CD4-positive, alpha-beta T cell (primary cell): ENCODE results near the gene POU2F2. TPM values are rescaled to one million over a fixed set of nuclear protein-coding genes. Genes with fewer than 3 reads are reported as not detected.

Experiments
- ATAC-seq: fragments of 200-7000 bp; cut with Tn5 transposase; one replicate; pipeline ENCODE4 v1.10.0; 2022; ENCODE audit warnings: mild to moderate bottlenecking; ENCODE audit not compliant: poor library complexity
- CTCF ChIA-PET: fragments of 350-600 bp; sonication (Branson Sonifier 250); formaldehyde crosslinking; loops from one replicate; lab custom pipeline; 2021; ENCODE audit warnings: antibody characterized with exemption, inconsistent platforms; lab: Charles Lee
- POLR2A ChIA-PET: fragments of 350-600 bp; sonication (Branson Sonifier 250); formaldehyde crosslinking; loops from one replicate; lab custom pipeline; 2021; ENCODE audit warnings: antibody characterized with exemption, inconsistent platforms; lab: Charles Lee
- DNase-seq, 14 experiments: peaks; one replicate each; pipeline ENCODE4 v3.0.0-alpha.2; 2013 to 2020; ENCODE audit warnings: mixed read lengths in 2 of 14
- H3K27ac ChIP-seq, 2 donors: one replicate each; pipeline versions ENCODE4 v1.5.1 to v1.7.0; 2013; ENCODE audit warnings: low read length in 2 of 2, low read depth in 1 of 2, mild to moderate bottlenecking in 1 of 2
- H3K27me3 ChIP-seq, 2 experiments: 1 replicate in 1 of 2; 2 replicates in 1 of 2; pipeline versions ENCODE4 v1.6.1 to v1.7.0; 2013; ENCODE audit warnings: low read length in 2 of 2, control low read depth in 1 of 2, mild to moderate bottlenecking in 1 of 2, moderate library complexity in 1 of 2; ENCODE audit not compliant: insufficient read depth in 2 of 2, control insufficient read depth in 1 of 2
- H3K36me3 ChIP-seq: one replicate; pipeline ENCODE4 v1.6.1; 2013; ENCODE audit warnings: low read length, control low read depth; ENCODE audit not compliant: insufficient read depth
- H3K4me1 ChIP-seq: one replicate; pipeline ENCODE4 v1.6.1; 2013; ENCODE audit warnings: low read length, control low read depth; ENCODE audit not compliant: insufficient read depth
- H3K4me3 ChIP-seq: one replicate; pipeline ENCODE4 v1.5.1; 2013; ENCODE audit warnings: mild to moderate bottlenecking, low read length, moderate library complexity
- H3K9me3 ChIP-seq, 2 experiments: 1 replicate in 1 of 2; 2 replicates in 1 of 2; pipeline versions ENCODE4 v1.6.1 to v1.7.0; 2013; ENCODE audit warnings: low read length in 2 of 2, mild to moderate bottlenecking in 2 of 2, control low read depth in 1 of 2, moderate library complexity in 1 of 2; ENCODE audit not compliant: control insufficient read depth in 1 of 2, insufficient read depth in 1 of 2
- H3K27ac Mint-ChIP-seq: one replicate; pipeline ENCODE4 v1.8.0; 2020; ENCODE audit warnings: mixed read lengths
- H3K27me3 Mint-ChIP-seq: one replicate; pipeline ENCODE4 v1.8.0; 2021; ENCODE audit warnings: mixed read lengths
- H3K36me3 Mint-ChIP-seq: one replicate; pipeline ENCODE4 v1.8.0; 2021; ENCODE audit warnings: low read depth, mixed read lengths
- H3K4me1 Mint-ChIP-seq: one replicate; pipeline ENCODE4 v1.8.0; 2021; ENCODE audit warnings: low read depth, mixed read lengths
- H3K4me3 Mint-ChIP-seq: one replicate; pipeline ENCODE4 v1.8.0; 2020; ENCODE audit warnings: mild to moderate bottlenecking, mixed read lengths
- H3K9me3 Mint-ChIP-seq: one replicate; pipeline ENCODE4 v1.8.0; 2020; ENCODE audit warnings: mixed read lengths
- CTCF ChIP-seq: fragments of 200-600 bp; IDR thresholded peaks from one replicate; pipeline ENCODE4 v1.8.0; 2022; ENCODE audit warnings: antibody characterized with exemption, mild to moderate bottlenecking
- intact Hi-C, 2 experiments: fragments of 100-400 bp; cut with DNase I in 1 of 2; cut with micrococcal nuclease in 1 of 2; formaldehyde crosslinking; loops; one replicate each; pipeline versions ENCODE4 v1.15.1 to v1.9.0; 2023 to 2025; cut with DNase I, micrococcal nuclease
- total RNA-seq, 174 experiments: library from RNA in 2 of 174; stranded (reverse) in 2 of 174; gene quantifications; one replicate each; pipeline ENCODE4 v1.2.3 and lab custom pipeline; 2021 to 2026

The POU2F2 gene
- total RNA-seq, 2 experiments from 2014 or later, result 18.6 to 19.9 TPM

GRCh38 chr19:42086770-42087550 is 45.3 kb downstream of the POU2F2 start:
- H3K27ac Mint-ChIP-seq, result no peak overlapping the region
- Histone ChIP-seq H3K36me3 (peaks cover 12% of the 10 kb centered on the region), H3K4me1 (peaks cover 25% of the 10 kb centered on the region), H3K27me3 (no peaks in the 10 kb centered on the region), H3K4me3 (no peak overlapping the region), H3K27ac (no peak overlapping the region), H3K9me3 (no peaks in the 10 kb centered on the region)
- no peaks in the 10 kb centered on the region for H3K9me3 Mint-ChIP-seq
- peaks cover 16% of the 10 kb centered on the region for H3K36me3 Mint-ChIP-seq
- H3K4me1 Mint-ChIP-seq, result peaks cover 14% of the 10 kb centered on the region
- no peak for ATAC-seq
- no peak overlapping the region for H3K4me3 Mint-ChIP-seq
- TF ChIP-seq CTCF, result no peak
- intact Hi-C loops, result no loop called here
- DNase-seq, result no peak
- H3K27me3 Mint-ChIP-seq, result no peaks in the 10 kb centered on the region
- CTCF ChIA-PET, result no interaction called here
- POLR2A ChIA-PET, result no interaction called here

- H3K27ac Mint-ChIP-seq, result no peak overlapping the region
- peaks cover 12% of the 10 kb centered on the region for H3K36me3 ChIP-seq
- H3K9me3 Mint-ChIP-seq, result no peaks in the 10 kb centered on the region
- CTCF ChIA-PET, result no interaction called here
- TF ChIP-seq CTCF, result no peak
- no peaks in the 10 kb centered on the region for H3K27me3 ChIP-seq
- peaks cover 20% of the 10 kb centered on the region for H3K4me1 ChIP-seq
- intact Hi-C loops, result no loop called here
- H3K4me3 Mint-ChIP-seq, result no peak overlapping the region
- POLR2A ChIA-PET, result no interaction called here
- peaks cover 23% of the 10 kb centered on the region for H3K36me3 Mint-ChIP-seq
- H3K4me3 ChIP-seq, result no peak overlapping the region
- DNase-seq (no peak), ATAC-seq (no peak)
- no peak overlapping the region for H3K27ac ChIP-seq
- H3K4me1 Mint-ChIP-seq, result peaks cover 21% of the 10 kb centered on the region
- no peaks in the 10 kb centered on the region for H3K27me3 Mint-ChIP-seq
- no peaks in the 10 kb centered on the region for H3K9me3 ChIP-seq
Measured at GRCh38 chr19:42086188-42086736, 46.0 kb downstream of the POU2F2 start.

GRCh38 chr19:42083537-42083936 is 48.7 kb downstream of the POU2F2 start:
- no peak for ATAC-seq
- no peak overlapping the region for H3K27ac Mint-ChIP-seq
- no peak for DNase-seq
- H3K36me3 Mint-ChIP-seq, result peaks cover 36% of the 10 kb centered on the region
- CTCF ChIA-PET, result no interaction called here
- no peaks in the 10 kb centered on the region for H3K4me1 ChIP-seq
- no peaks in the 10 kb centered on the region for H3K9me3 Mint-ChIP-seq
- H3K36me3 ChIP-seq, result peaks cover 37% of the 10 kb centered on the region
- H3K4me3 Mint-ChIP-seq, result no peak overlapping the region
- no peak overlapping the region for H3K4me3 ChIP-seq
- no peaks in the 10 kb centered on the region for H3K27me3 Mint-ChIP-seq
- POLR2A ChIA-PET, result no interaction called here
- no peaks in the 10 kb centered on the region for H3K9me3 ChIP-seq
- intact Hi-C loops, result no loop called here
- peaks cover 9% of the 10 kb centered on the region for H3K4me1 Mint-ChIP-seq
- no peak for TF ChIP-seq CTCF
- no peaks in the 10 kb centered on the region for H3K27me3 ChIP-seq
- H3K27ac ChIP-seq, result no peak overlapping the region
